GM23248 (cell line): ENCODE results near the gene MAP3K13. TPM values are rescaled to one million over a fixed set of nuclear protein-coding genes. Genes with fewer than 3 reads are reported as not detected.

Experiments used
- DNase-seq: peaks from one replicate; pipeline ENCODE4 v3.0.0-alpha.2; 2015
- H2AFZ ChIP-seq: fragments of 200-600 bp; sonication (generic); 2 replicates; pipeline ENCODE4 v1.6.1; 2016; ENCODE audit warnings: antibody characterized with exemption
- H3F3A ChIP-seq: fragments of 200-600 bp; sonication (generic); 2 replicates; pipeline ENCODE4 v1.6.1; 2016; ENCODE audit warnings: mild to moderate bottlenecking, antibody characterized with exemption, mixed run types; ENCODE audit not compliant: insufficient read depth
- H3K27ac ChIP-seq: fragments of 200-600 bp; sonication (generic); 2 replicates; pipeline ENCODE4 v1.5.1; 2016; ENCODE audit warnings: mild to moderate bottlenecking
- H3K27me3 ChIP-seq: fragments of 200-600 bp; sonication (generic); replicated peaks from 2 replicates; pipeline ENCODE4 v1.6.1; 2016; ENCODE audit warnings: mild to moderate bottlenecking; ENCODE audit not compliant: insufficient read depth
- H3K36me3 ChIP-seq: fragments of 200-600 bp; sonication (generic); 2 replicates; pipeline ENCODE4 v1.6.1; 2016; ENCODE audit warnings: low read depth, mild to moderate bottlenecking
- H3K4me1 ChIP-seq: fragments of 200-600 bp; sonication (generic); 2 replicates; pipeline ENCODE4 v1.6.1; 2016; ENCODE audit warnings: mild to moderate bottlenecking; ENCODE audit not compliant: insufficient read depth
- H3K4me2 ChIP-seq: fragments of 200-600 bp; sonication (generic); one replicate; pipeline ENCODE4 v1.6.1; 2016; ENCODE audit warnings: mild to moderate bottlenecking; ENCODE audit not compliant: unreplicated experiment
- H3K4me3 ChIP-seq: fragments of 200-600 bp; sonication (generic); 2 replicates; pipeline ENCODE4 v1.5.1; 2016; ENCODE audit warnings: mild to moderate bottlenecking
- H3K79me2 ChIP-seq: fragments of 200-600 bp; sonication (generic); 2 replicates; pipeline ENCODE4 v1.6.1; 2016; ENCODE audit warnings: mild to moderate bottlenecking; ENCODE audit not compliant: insufficient read depth
- H3K9ac ChIP-seq: fragments of 200-600 bp; sonication (generic); 2 replicates; pipeline ENCODE4 v1.6.1; 2016; ENCODE audit warnings: mild to moderate bottlenecking
- H3K9me2 ChIP-seq: fragments of 200-600 bp; sonication (generic); 2 replicates; pipeline ENCODE4 v1.6.1; 2016; ENCODE audit warnings: mixed run types, mild to moderate bottlenecking, moderate library complexity; ENCODE audit not compliant: insufficient read depth
- H3K9me3 ChIP-seq: fragments of 200-600 bp; sonication (generic); one replicate; pipeline ENCODE4 v1.6.1; 2017; ENCODE audit warnings: low read depth
- H4K20me1 ChIP-seq: fragments of 200-600 bp; sonication (generic); 2 replicates; pipeline ENCODE4 v1.6.0; 2016; ENCODE audit not compliant: insufficient read depth
- EZH2 ChIP-seq: fragments of 200-600 bp; sonication (generic); IDR thresholded peaks from 2 replicates; pipeline ENCODE4 v1.6.1; 2018; ENCODE audit warnings: antibody characterized with exemption, mild to moderate bottlenecking; ENCODE audit not compliant: insufficient read depth, poor library complexity, severe bottlenecking
- EZH2phosphoT487 ChIP-seq: fragments of 200-600 bp; sonication (generic); IDR thresholded peaks from 2 replicates; pipeline ENCODE4 v1.6.1; 2018; ENCODE audit warnings: antibody characterized with exemption, moderate library complexity, mild to moderate bottlenecking, low read depth; ENCODE audit not compliant: insufficient read depth
- WGBS, 2 experiments: methylation state at CpG; one replicate each; pipeline ENCODE4 v1.1.6; 2015 to 2017; ENCODE audit warnings: low lambda C conversion rate in 2 of 2, low coverage in 1 of 2; ENCODE audit errors: missing lambda C conversion rate in 2 of 2; 5-methylcytosine and 5-hydroxymethylcytosine counted together
- in situ Hi-C: fragments of 300-500 bp; cut with MboI; formaldehyde crosslinking; loops from 2 replicates; pipeline ENCODE4 v1.15.0; 2020
- polyA plus RNA-seq: library from polyadenylated mRNA; unstranded; fragments of >200 nt; fragmentation: Nextera tagmentation; extraction: Ambion mirVana; gene quantifications from 2 replicates; pipeline ENCODE4 v1.2.1, GENCODE V29; 2016
- total RNA-seq: library from RNA; depleted of rRNA; stranded (reverse); fragments of >200 nt; shearing (Covaris generic); gene quantifications from 2 replicates; pipeline ENCODE4 v1.2.3, GENCODE V29; 2014

MAP3K13 gene
- total and polyA plus RNA-seq, 2 experiments from 2014 or later: 14.8 to 52.5 TPM

GRCh38 chr3:185317674-185318073 is 45.3 kb upstream of the MAP3K13 start:
- no peak for DNase-seq

GRCh38 chr3:185318141-185318540 is 44.8 kb upstream of the MAP3K13 start:
- Histone ChIP-seq H2AFZ (no peak overlapping the region), H4K20me1 (no peaks in the 10 kb centered on the region), H3K4me1 (no peaks in the 10 kb centered on the region), H3K4me3 (no peak overlapping the region), H3F3A (no peaks in the 10 kb centered on the region), H3K4me2 (no peak overlapping the region), H3K9ac (no peak overlapping the region), H3K9me2 (no peaks in the 10 kb centered on the region), H3K27me3 (no peaks in the 10 kb centered on the region), H3K9me3 (no peaks in the 10 kb centered on the region), H3K27ac (no peak overlapping the region), H3K36me3 (no peaks in the 10 kb centered on the region), H3K79me2 (no peaks in the 10 kb centered on the region)
- 13 to 24% methylated on average over 1 of the region's 1 CpG for WGBS, 2 experiments
- in situ Hi-C loops: no loop called here
- no peak for TF ChIP-seq EZH2phosphoT487
- no peak for TF ChIP-seq EZH2
- no peak for DNase-seq

More at GRCh38 chr3:185317674-185318073, 45.3 kb upstream of the MAP3K13 start:
- Histone ChIP-seq H3K27me3 (no peaks in the 10 kb centered on the region), H2AFZ (no peak overlapping the region), H3K9me2 (no peaks in the 10 kb centered on the region), H3K4me2 (no peak overlapping the region), H3K27ac (no peak overlapping the region), H3K36me3 (no peaks in the 10 kb centered on the region), H3K4me3 (no peak overlapping the region), H3K9me3 (no peaks in the 10 kb centered on the region), H3K9ac (no peak overlapping the region), H3K4me1 (no peaks in the 10 kb centered on the region), H4K20me1 (no peaks in the 10 kb centered on the region), H3K79me2 (no peaks in the 10 kb centered on the region), H3F3A (no peaks in the 10 kb centered on the region)
- no peak for TF ChIP-seq EZH2
- no peak for TF ChIP-seq EZH2phosphoT487
- WGBS, 2 experiments: 79 to 87% methylated on average over 3 of the region's 3 CpGs
- in situ Hi-C loops: no loop called here

- TF ChIP-seq EZH2phosphoT487 (no peak), EZH2 (no peak)
- H3K27ac ChIP-seq: no peak overlapping the region
- in situ Hi-C loops: no loop called here
- no peaks in the 10 kb centered on the region for H3F3A ChIP-seq
- no peak overlapping the region for H3K4me2 ChIP-seq
- H3K4me3 ChIP-seq: no peak overlapping the region
- no peaks in the 10 kb centered on the region for H4K20me1 ChIP-seq
- no peak for DNase-seq
- H3K4me1 ChIP-seq: no peaks in the 10 kb centered on the region
- 79 to 82% methylated on average over 4 to 6 of the region's 6 CpGs for WGBS, 2 experiments
- H3K9ac ChIP-seq: no peak overlapping the region
- no peaks in the 10 kb centered on the region for H3K79me2 ChIP-seq
- no peaks in the 10 kb centered on the region for H3K36me3 ChIP-seq
- H3K9me2 ChIP-seq: no peaks in the 10 kb centered on the region
- no peak overlapping the region for H2AFZ ChIP-seq
- no peaks in the 10 kb centered on the region for H3K27me3 ChIP-seq
- no peaks in the 10 kb centered on the region for H3K9me3 ChIP-seq
Observed at GRCh38 chr3:185319801-185320200, 43.1 kb upstream of the MAP3K13 start.

GRCh38 chr3:185320949-185321348 is 42.0 kb upstream of the MAP3K13 start:
- in situ Hi-C loops: no loop called here
- no peaks in the 10 kb centered on the region for H3F3A ChIP-seq
- no peaks in the 10 kb centered on the region for H3K36me3 ChIP-seq
- H3K9ac ChIP-seq: no peak overlapping the region
- H3K4me2 ChIP-seq: no peak overlapping the region
- no peaks in the 10 kb centered on the region for H3K4me1 ChIP-seq
- no peaks in the 10 kb centered on the region for H3K9me2 ChIP-seq
- H2AFZ ChIP-seq: no peak overlapping the region
- H3K79me2 ChIP-seq: no peaks in the 10 kb centered on the region
- no peaks in the 10 kb centered on the region for H3K27me3 ChIP-seq
- no peak overlapping the region for H3K27ac ChIP-seq
- no peak for DNase-seq
- H3K4me3 ChIP-seq: no peak overlapping the region
- 96 to 99% methylated on average over 10 of the region's 10 CpGs for WGBS, 2 experiments
- H4K20me1 ChIP-seq: no peaks in the 10 kb centered on the region
- TF ChIP-seq EZH2phosphoT487: no peak
- TF ChIP-seq EZH2: no peak
- H3K9me3 ChIP-seq: no peaks in the 10 kb centered on the region

- 80 to 81% methylated on average over 5 of the region's 5 CpGs for WGBS, 2 experiments
- Histone ChIP-seq H3F3A (no peaks in the 10 kb centered on the region), H3K9me2 (no peaks in the 10 kb centered on the region), H3K27ac (no peak overlapping the region), H3K4me3 (no peak overlapping the region), H4K20me1 (no peaks in the 10 kb centered on the region), H3K9me3 (no peaks in the 10 kb centered on the region), H3K27me3 (no peaks in the 10 kb centered on the region), H3K4me1 (no peaks in the 10 kb centered on the region), H3K36me3 (no peaks in the 10 kb centered on the region), H3K79me2 (no peaks in the 10 kb centered on the region), H3K4me2 (no peak overlapping the region), H3K9ac (no peak overlapping the region), H2AFZ (no peak overlapping the region)
- in situ Hi-C loops: no loop called here
- TF ChIP-seq EZH2 (no peak), EZH2phosphoT487 (no peak)
- DNase-seq: no peak
Observed at GRCh38 chr3:185322101-185322719, 40.7 kb upstream of the MAP3K13 start.
